Hepatocyte (in vitro differentiated cells): ENCODE data around the gene OR6V1. TPM values are rescaled to one million over a fixed set of nuclear protein-coding genes. Genes with fewer than 3 reads are reported as not detected.

ENCODE experiments used
- DNase-seq: peaks from one replicate; pipeline ENCODE4 v3.0.0-alpha.2; 2016; ENCODE audit warnings: low spot score
- H2AFZ ChIP-seq: fragments of 200-600 bp; sonication (generic); 2 replicates; pipeline ENCODE4 v1.6.0; 2016; ENCODE audit warnings: antibody characterized with exemption, mild to moderate bottlenecking
- H3K27ac ChIP-seq: fragments of 200-600 bp; sonication (generic); 2 replicates; pipeline ENCODE4 v1.5.1; 2016; ENCODE audit warnings: mild to moderate bottlenecking
- H3K27me3 ChIP-seq: fragments of 200-600 bp; sonication (generic); 2 replicates; pipeline ENCODE4 v1.6.1; 2016
- H3K36me3 ChIP-seq: fragments of 200-600 bp; sonication (generic); replicated peaks from 2 replicates; pipeline ENCODE4 v1.5.1; 2016; ENCODE audit warnings: low read depth; ENCODE audit not compliant: insufficient read depth
- H3K4me1 ChIP-seq: fragments of 200-600 bp; sonication (generic); 2 replicates; pipeline ENCODE4 v1.5.1; 2016; ENCODE audit warnings: mild to moderate bottlenecking, moderate library complexity; ENCODE audit not compliant: insufficient read depth
- H3K4me2 ChIP-seq: fragments of 200-600 bp; sonication (generic); 2 replicates; pipeline ENCODE4 v1.6.0; 2016
- H3K4me3 ChIP-seq: fragments of 200-600 bp; sonication (generic); 2 replicates; pipeline ENCODE4 v1.5.1; 2016; ENCODE audit warnings: mild to moderate bottlenecking
- H3K79me2 ChIP-seq: fragments of 200-600 bp; sonication (generic); 2 replicates; pipeline ENCODE4 v1.6.0; 2017; ENCODE audit warnings: mild to moderate bottlenecking
- H3K9me2 ChIP-seq: fragments of 200-600 bp; sonication (generic); replicated peaks from 2 replicates; pipeline ENCODE4 v1.6.0; 2017; ENCODE audit warnings: mild to moderate bottlenecking; ENCODE audit not compliant: insufficient read depth
- H3K9me3 ChIP-seq: fragments of 200-600 bp; sonication (generic); 2 replicates; pipeline ENCODE4 v1.5.1; 2016; ENCODE audit warnings: low read depth, mild to moderate bottlenecking
- H4K20me1 ChIP-seq: fragments of 200-600 bp; sonication (generic); 2 replicates; pipeline ENCODE4 v1.6.0; 2016; ENCODE audit warnings: mild to moderate bottlenecking; ENCODE audit not compliant: insufficient read depth, poor library complexity, severe bottlenecking
- CTCF ChIP-seq: fragments of 200-600 bp; sonication (generic); IDR thresholded peaks from 2 replicates; pipeline ENCODE4 v1.5.1; 2016; ENCODE audit warnings: antibody characterized with exemption, mild to moderate bottlenecking; ENCODE audit not compliant: poor library complexity
- EZH2 ChIP-seq: fragments of 200-600 bp; sonication (generic); IDR thresholded peaks from 2 replicates; pipeline ENCODE4 v1.6.1; 2016; ENCODE audit warnings: antibody characterized with exemption, mild to moderate bottlenecking, borderline replicate concordance
- EZH2phosphoT487 ChIP-seq: fragments of 200-600 bp; sonication (generic); IDR thresholded peaks from one replicate; pipeline ENCODE4 v1.6.1; 2018; ENCODE audit warnings: antibody characterized with exemption, mild to moderate bottlenecking, low read depth, moderate library complexity; ENCODE audit not compliant: unreplicated experiment, severe bottlenecking
- WGBS: methylation state at CpG from one replicate; pipeline ENCODE4 v1.1.6; 2016; ENCODE audit warnings: low lambda C conversion rate; ENCODE audit errors: missing lambda C conversion rate; 5-methylcytosine and 5-hydroxymethylcytosine counted together
- polyA plus RNA-seq: library from polyadenylated mRNA; unstranded; fragments of >200 nt; fragmentation: Nextera tagmentation; extraction: Ambion mirVana; gene quantifications from 2 replicates; pipeline ENCODE4 v1.2.1, GENCODE V29; 2016
- total RNA-seq: library from RNA; depleted of rRNA; stranded (reverse); fragments of >200 nt; gene quantifications from 2 replicates; pipeline ENCODE4 v1.2.3, GENCODE V29; 2014

Gene OR6V1
- total and polyA plus RNA-seq, 2 experiments from 2014 or later: 0.34 TPM; not detected in 1

DNA sequence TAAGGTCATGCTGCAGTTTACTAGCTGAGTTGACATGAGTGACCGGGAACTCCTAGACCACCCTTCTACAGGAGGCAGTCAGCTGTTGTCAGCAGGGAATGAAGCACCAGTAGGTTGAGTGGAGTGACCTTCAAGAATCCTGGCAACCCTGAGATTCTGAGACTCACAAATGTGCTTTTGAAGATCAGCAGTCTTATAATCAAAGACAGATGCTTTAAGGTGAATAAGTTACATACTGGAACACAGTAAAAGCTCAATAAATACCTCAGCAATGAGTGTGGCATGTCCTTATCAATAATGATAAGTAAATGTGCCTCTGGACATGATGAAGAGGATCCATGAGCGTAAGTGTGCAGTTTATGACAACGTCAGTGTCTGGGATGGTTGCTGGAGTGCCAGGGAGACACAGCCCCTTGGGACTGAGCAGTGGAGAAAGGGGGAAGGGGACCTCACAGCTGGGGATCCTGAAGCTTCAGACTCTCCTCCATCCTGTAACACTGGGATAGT, 11.9 kb upstream of the OR6V1 start:
- Histone ChIP-seq H3K4me3 (no peak overlapping the region), H2AFZ (no peak overlapping the region), H3K9me2 (no peaks in the 10 kb centered on the region), H3K27ac (no peak overlapping the region), H3K4me2 (no peak overlapping the region), H3K36me3 (no peaks in the 10 kb centered on the region), H4K20me1 (no peaks in the 10 kb centered on the region), H3K9me3 (no peaks in the 10 kb centered on the region), H3K79me2 (no peaks in the 10 kb centered on the region), H3K27me3 (no peaks in the 10 kb centered on the region), H3K4me1 (peaks cover 24% of the 10 kb centered on the region)
- TF ChIP-seq CTCF: no peak
- TF ChIP-seq EZH2: no peak
- no peak for TF ChIP-seq EZH2phosphoT487
- 41% methylated on average over 3 of the region's 3 CpGs for WGBS
- peak; percentile 19 for DNase-seq

DNA sequence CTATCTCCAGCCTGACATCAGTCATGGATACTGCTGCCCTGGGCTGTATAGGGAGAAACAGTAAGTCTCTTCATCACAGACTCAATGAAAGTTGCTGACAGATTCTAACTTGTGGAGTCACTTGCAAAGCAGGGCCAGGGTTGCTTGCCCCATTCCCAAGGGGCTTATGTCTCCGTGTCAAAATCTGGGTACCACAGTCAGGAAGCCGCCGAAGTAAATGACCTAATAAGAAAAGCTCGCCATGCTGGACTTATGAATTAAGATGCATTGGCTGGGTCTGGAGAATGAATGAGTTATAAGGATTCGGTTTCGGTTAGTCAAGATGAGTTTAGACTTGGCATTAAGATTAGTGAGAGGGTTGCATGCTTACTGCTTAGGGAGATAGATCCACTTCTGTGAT, 10.8 kb upstream of the OR6V1 start:
- no peaks in the 10 kb centered on the region for H3K36me3 ChIP-seq
- no peak overlapping the region for H3K27ac ChIP-seq
- no peak overlapping the region for H3K4me3 ChIP-seq
- no peak for DNase-seq
- no peaks in the 10 kb centered on the region for H3K79me2 ChIP-seq
- WGBS: 98% methylated on average over 6 of the region's 6 CpGs
- H3K9me3 ChIP-seq: no peaks in the 10 kb centered on the region
- no peak overlapping the region for H2AFZ ChIP-seq
- peaks cover 24% of the 10 kb centered on the region for H3K4me1 ChIP-seq
- H3K4me2 ChIP-seq: no peak overlapping the region
- H3K9me2 ChIP-seq: no peaks in the 10 kb centered on the region
- TF ChIP-seq EZH2 (no peak), EZH2phosphoT487 (no peak), CTCF (no peak)
- H3K27me3 ChIP-seq: no peaks in the 10 kb centered on the region
- H4K20me1 ChIP-seq: no peaks in the 10 kb centered on the region

DNA sequence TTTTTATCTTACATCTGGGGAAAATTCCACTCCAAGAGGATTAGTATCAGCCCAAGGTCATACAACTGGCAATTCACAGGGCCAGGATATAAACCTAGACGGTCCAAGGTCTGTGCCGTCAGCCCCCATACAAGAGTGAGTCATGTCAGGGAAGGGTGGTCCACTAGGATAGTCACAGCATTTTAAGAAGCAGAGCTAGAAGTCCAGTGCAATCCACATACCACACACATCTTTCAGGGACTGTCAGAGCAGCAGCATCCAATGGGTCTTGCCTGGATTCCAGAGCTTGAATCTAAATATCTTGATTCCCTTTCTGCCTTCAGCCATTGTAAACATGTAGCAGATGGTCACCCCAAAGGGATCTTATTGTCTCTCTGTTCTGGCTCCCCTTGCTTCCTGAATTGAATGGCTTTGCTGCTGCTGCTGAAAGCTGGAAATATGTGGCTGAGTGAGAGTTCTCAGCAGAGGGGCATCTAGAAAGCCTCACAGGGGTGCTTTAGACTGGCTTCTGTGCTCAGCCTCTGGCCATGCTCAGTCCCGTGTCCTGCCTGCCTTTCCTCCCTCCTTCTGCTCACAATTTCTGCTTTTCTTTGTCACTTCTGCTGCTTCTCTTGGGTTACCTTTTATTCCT, 9.9 kb upstream of the OR6V1 start:
- Histone ChIP-seq H4K20me1 (no peaks in the 10 kb centered on the region), H3K4me3 (no peak overlapping the region), H3K9me3 (no peaks in the 10 kb centered on the region), H3K36me3 (no peaks in the 10 kb centered on the region), H3K79me2 (no peaks in the 10 kb centered on the region), H3K4me2 (peak overlapping the region; percentile 21), H3K27me3 (no peaks in the 10 kb centered on the region), H3K27ac (peak overlapping the region; percentile 47), H3K9me2 (no peaks in the 10 kb centered on the region), H3K4me1 (peaks cover 24% of the 10 kb centered on the region), H2AFZ (no peak overlapping the region)
- TF ChIP-seq EZH2 (no peak), CTCF (no peak)
- peak; percentile 16 for DNase-seq
- WGBS: 39% methylated on average over 3 of the region's 3 CpGs
